ENCODE results near the gene EPB41L4B. TPM values are rescaled to one million over a fixed set of nuclear protein-coding genes. Genes with fewer than 3 reads are reported as not detected.
A peak's percentile ranks its signal among the peaks of the same experiment; 100 is the strongest.

Gene EPB41L4B
- total RNA-seq, 3 donors from 2014 or later, result 0.11 to 0.33 (median 0.24) TPM

DNA sequence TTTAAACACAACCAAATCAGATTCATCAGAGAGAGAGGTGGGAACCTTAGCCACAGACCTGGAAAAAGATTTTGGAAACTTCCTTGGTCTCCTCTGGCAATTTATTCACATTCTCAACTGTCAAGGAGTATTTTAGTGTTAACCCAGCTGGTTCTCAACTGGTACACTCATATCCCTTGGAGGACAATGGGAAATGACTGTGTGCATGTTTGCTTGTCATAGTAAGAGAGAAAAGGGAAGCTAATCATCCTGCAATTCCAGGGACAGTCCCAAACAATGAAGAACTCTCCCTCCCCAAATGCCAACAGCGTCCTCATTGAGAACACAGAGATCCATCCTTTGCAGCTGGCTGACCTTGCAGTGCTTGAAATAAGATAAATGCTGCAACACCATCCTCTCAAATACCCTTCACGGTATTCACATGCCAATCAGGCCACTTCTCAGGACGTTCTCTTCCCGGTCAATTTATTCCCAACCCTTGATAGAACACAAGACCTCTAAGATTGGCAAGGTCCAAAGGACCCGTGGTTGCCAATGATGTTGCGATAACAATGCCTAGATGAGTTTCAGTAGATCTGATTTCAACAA lies 75.5 kb downstream of the EPB41L4B start:
- H3K4me3 Mint-ChIP-seq, result no peak overlapping the region
- ATAC-seq, result no peak
- peaks cover 4% of the 10 kb centered on the region for H3K27me3 Mint-ChIP-seq (ENCODE audit: low read depth)
- no peaks in the 10 kb centered on the region for H3K36me3 Mint-ChIP-seq (ENCODE audit: insufficient read depth)
- no peaks in the 10 kb centered on the region for H3K9me3 Mint-ChIP-seq
- no peak for DNase-seq
- H3K4me1 Mint-ChIP-seq (ENCODE audit: low read depth), result no peaks in the 10 kb centered on the region

DNA sequence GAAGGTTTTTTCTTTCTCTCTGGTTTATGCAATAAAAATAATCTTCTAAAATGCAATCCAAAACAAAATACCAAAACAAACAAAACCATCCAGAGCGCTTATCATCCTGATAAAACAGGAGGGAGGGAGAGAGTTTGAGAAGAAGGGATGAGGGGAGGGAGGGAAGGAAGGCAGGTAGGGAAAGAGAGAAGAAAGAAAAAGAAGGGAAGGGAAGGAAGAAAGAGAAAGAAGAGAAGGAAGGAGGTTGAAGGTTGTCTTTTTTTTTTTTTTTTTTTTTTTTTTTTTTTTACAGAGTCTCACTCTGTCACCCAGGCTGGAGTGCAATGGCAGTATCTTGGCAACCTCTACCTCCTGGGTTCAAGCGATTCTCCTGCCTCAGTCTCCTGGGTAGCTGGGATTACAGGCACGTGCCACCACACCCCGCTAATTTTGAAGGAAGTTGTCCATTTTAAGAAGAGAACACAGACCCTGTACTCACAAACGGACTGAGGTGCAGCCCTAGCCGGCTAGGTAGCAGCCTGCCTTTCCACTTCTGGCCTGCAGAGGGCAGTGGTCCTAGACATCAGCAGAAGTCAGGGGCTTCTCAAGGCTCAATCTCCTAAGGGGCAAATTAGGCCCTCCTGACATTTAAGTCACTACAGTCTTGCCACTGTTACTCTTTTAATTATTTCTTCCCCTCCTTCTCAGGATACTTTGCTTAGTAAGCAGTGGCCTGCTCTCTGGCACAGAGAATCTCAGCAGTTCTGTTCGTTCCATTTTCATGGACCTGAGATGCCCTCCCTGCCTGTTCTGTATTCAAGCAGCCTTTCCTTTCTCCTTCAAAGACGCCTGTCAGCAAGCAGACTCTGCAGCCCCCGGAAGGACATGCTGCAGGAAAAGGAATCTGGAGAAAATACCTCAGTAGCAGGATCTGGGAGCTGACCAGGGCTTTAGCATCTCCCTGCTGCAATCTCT lies 76.4 kb downstream of the EPB41L4B start:
- ATAC-seq (peak; percentile 74 to 77), DNase-seq (peak; percentile 48)
- Mint-ChIP-seq H3K4me1 (ENCODE audit: low read depth) (no peaks in the 10 kb centered on the region), H3K36me3 (ENCODE audit: insufficient read depth) (no peaks in the 10 kb centered on the region), H3K4me3 (no peak overlapping the region), H3K27me3 (ENCODE audit: low read depth) (peaks cover 4% of the 10 kb centered on the region), H3K9me3 (no peaks in the 10 kb centered on the region)

DNA sequence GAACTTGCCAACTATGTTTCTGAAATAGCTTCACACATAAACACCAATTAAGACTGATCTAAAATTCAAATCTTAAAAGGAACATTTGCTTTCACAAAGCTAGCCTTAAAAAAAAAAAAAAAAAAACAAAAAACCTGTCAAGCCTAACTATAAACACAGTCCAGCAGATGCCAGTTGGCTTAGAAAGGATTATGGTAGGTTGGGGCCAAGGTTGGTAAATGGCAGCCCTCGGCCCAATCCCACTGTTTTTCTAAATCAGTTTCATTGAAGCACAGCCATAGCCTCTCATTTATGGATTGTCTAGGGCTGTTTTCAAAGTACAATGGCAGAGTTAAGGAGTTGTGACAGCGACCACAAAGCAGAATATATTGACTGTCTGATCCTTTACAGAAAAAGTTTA lies 78.1 kb downstream of the EPB41L4B start:
- ATAC-seq (no peak), DNase-seq (no peak)
- no peak overlapping the region for H3K4me3 Mint-ChIP-seq
- no peaks in the 10 kb centered on the region for H3K36me3 Mint-ChIP-seq (ENCODE audit: insufficient read depth)
- H3K4me1 Mint-ChIP-seq (ENCODE audit: low read depth), result no peaks in the 10 kb centered on the region
- no peaks in the 10 kb centered on the region for H3K9me3 Mint-ChIP-seq
- peaks cover 11% of the 10 kb centered on the region for H3K27me3 Mint-ChIP-seq (ENCODE audit: low read depth)

DNA sequence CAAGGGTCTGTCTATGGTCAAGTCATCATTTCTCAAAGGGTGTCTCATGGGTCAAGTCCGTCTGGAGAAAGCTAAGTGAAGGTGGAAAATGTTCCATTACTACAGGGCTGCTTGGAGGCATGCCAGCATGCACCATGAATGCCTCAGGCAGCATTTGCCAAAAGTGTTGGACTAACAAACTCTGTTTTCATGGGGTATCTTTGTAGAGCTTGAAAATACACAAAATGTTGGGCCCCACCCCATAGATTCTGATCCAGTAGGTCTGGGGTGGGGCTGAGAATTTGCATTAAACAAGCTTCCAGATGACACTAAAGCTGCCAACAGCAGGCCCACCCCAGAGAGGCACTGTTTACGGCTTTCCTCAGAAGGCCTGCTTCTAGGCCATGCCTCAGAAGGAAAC lies 78.8 kb downstream of the EPB41L4B start:
- ATAC-seq (no peak), DNase-seq (no peak)
- Mint-ChIP-seq H3K4me1 (ENCODE audit: low read depth) (no peaks in the 10 kb centered on the region), H3K4me3 (no peak overlapping the region), H3K9me3 (no peaks in the 10 kb centered on the region), H3K27me3 (ENCODE audit: low read depth) (peaks cover 19% of the 10 kb centered on the region), H3K36me3 (ENCODE audit: insufficient read depth) (no peaks in the 10 kb centered on the region)

DNA sequence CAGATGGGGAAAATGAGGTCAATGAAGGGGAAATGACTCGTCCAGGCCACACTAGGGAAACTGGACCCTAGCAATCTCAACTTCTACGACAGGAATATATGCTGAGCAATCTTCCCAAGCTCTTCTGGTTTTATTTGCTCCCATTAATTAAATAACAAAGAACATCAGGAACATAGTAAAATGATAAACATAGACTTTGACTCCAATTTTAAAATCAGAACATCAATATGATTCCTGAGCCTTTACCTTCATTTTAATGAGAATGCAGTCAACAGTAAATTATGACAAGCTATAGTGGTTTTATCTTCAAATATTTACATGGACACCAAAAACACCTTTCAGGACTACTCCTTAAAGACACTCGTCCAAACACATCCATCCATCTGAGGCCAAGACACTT lies 79.7 kb downstream of the EPB41L4B start:
- Mint-ChIP-seq H3K9me3 (no peaks in the 10 kb centered on the region), H3K36me3 (ENCODE audit: insufficient read depth) (no peaks in the 10 kb centered on the region), H3K4me3 (no peak overlapping the region), H3K27me3 (ENCODE audit: low read depth) (peaks cover 23% of the 10 kb centered on the region), H3K4me1 (ENCODE audit: low read depth) (no peaks in the 10 kb centered on the region)
- DNase-seq (no peak), ATAC-seq (no peak)

DNA sequence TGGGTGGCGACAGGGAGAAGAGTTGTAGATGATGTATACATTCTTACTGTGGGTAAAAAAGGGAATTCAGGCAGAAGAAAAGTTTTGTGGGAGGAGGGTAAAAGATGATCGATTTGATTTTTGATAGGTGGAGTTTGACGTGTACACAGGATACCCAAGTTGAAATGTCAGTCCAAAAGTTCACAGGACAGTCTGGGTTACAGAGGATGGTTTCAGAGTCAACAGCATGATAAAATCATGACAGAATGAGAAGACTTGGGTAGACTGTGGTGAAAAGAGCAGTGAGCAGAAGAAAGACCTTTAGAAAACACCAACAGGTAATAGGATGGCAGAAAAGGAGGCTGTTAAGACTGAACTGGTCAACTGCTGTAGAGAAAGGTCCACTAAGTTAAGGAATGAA lies 81.6 kb downstream of the EPB41L4B start:
- H3K4me3 Mint-ChIP-seq, result no peak overlapping the region
- H3K9me3 Mint-ChIP-seq, result no peaks in the 10 kb centered on the region
- no peaks in the 10 kb centered on the region for H3K36me3 Mint-ChIP-seq (ENCODE audit: insufficient read depth)
- no peaks in the 10 kb centered on the region for H3K4me1 Mint-ChIP-seq (ENCODE audit: low read depth)
- ATAC-seq, result no peak
- no peak for DNase-seq
- H3K27me3 Mint-ChIP-seq (ENCODE audit: low read depth), result peaks cover 23% of the 10 kb centered on the region

DNA sequence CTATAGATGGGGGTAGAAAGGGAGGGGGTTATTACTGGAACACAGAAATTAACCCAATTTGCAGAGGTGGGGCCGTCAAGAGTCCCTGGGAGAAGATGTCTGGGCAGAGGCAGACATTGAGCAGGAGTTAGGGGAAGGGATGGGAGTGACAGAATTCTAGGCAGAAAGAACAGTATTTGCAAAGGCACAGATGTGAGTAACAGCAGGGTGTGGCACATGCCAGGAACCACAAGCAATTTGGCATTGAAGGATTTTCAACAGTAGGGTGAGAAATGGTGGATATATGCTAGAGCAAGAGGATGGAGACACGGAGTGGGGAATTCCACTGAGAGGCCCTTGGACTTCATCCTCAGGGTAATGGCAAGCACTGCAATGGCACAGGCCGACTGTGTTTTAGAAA lies 82.2 kb downstream of the EPB41L4B start:
- peaks cover 19% of the 10 kb centered on the region for H3K27me3 Mint-ChIP-seq (ENCODE audit: low read depth)
- no peaks in the 10 kb centered on the region for H3K4me1 Mint-ChIP-seq (ENCODE audit: low read depth)
- ATAC-seq, result no peak

DNA sequence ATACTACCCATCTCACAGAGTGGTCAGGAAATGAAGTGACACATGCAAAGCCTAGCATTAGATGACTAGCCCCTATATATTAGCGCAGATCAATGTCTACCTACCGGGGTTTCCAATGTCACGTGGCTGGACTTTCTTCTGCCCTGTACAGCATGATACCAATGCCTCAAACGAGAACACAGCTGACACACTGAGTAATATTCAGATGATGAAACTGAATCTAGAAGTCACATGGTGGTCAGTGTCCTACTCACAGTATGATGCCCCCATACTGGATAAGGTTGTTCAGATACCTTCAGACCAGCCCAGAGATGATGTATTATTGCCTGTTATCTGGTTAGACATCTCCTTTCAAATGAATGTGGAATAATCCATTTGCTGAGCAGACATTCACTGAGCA lies 82.7 kb downstream of the EPB41L4B start:
- no peaks in the 10 kb centered on the region for H3K9me3 Mint-ChIP-seq
- H3K4me1 Mint-ChIP-seq (ENCODE audit: low read depth), result no peaks in the 10 kb centered on the region
- H3K27me3 Mint-ChIP-seq (ENCODE audit: low read depth), result peaks cover 19% of the 10 kb centered on the region
- DNase-seq (no peak), ATAC-seq (no peak)
- no peak overlapping the region for H3K4me3 Mint-ChIP-seq
- no peaks in the 10 kb centered on the region for H3K36me3 Mint-ChIP-seq (ENCODE audit: insufficient read depth)

More for the DNA sequence above, 82.2 kb downstream of the EPB41L4B start:
- Mint-ChIP-seq H3K4me3 (no peak overlapping the region), H3K9me3 (no peaks in the 10 kb centered on the region), H3K36me3 (ENCODE audit: insufficient read depth) (no peaks in the 10 kb centered on the region)
- DNase-seq, result no peak

DNA sequence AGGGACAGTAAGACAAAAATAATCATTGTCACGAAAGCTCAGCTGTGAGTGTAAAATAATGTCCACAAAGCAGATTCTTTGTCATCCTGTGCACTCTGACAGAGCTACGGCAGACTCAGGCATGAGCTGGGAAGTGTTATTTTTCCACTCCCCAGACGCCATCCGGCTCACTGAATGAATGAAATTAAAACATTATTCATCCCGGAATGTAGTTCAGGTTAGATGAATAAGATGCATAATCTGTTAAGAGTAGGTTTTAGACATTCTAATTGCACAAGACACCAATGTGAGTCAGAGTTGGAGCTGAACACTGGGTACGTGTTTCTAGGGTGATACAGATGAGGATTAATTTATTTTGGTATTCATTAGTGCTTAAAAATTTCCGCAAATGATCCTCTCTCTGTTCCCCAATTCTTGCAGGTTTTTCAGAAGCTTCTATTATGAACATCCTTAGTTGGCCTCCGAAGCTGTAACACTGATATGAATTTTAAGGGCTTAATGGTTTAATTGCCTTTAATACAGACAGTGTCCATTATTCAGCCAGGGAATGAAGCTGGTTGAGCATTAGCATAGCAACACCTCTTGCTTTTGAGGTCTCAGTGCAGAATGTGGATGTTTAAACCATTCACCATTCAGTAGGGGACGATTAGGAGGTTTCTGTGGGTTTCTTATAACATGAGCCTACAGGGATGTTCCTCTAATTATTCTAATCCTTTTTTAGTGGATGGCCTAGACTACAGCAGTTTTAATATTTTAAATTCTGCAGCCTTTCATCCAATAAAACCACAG lies 88.2 kb downstream of the EPB41L4B start:
- no peak overlapping the region for H3K4me3 Mint-ChIP-seq
- no peak for DNase-seq

DNA sequence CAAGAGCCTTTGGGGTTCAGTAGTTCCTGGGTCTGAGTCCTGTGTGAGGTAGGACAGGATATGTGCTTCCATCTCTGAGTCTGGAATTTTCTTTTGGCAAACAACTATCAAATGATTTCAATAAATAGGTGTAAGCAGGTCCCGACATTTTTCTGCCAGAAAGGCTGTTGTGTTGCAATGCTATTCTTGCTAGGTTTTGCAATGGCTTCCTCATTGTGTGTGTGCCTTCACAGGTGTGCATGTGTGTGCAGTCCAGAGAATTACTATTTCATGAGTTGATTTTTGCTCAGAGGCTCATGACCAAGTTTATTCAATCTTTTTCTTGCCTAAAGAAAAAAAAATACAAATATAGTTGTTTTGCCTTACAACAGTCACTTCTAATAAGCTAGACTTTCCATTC lies 89.3 kb downstream of the EPB41L4B start:
- H3K4me1 Mint-ChIP-seq (ENCODE audit: low read depth), result no peaks in the 10 kb centered on the region
- ATAC-seq, result no peak
- H3K9me3 Mint-ChIP-seq, result no peaks in the 10 kb centered on the region
- no peaks in the 10 kb centered on the region for H3K36me3 Mint-ChIP-seq (ENCODE audit: insufficient read depth)
- DNase-seq, result no peak
- H3K27me3 Mint-ChIP-seq (ENCODE audit: low read depth), result peaks cover 4% of the 10 kb centered on the region
- no peak overlapping the region for H3K4me3 Mint-ChIP-seq

More for the DNA sequence above, 88.2 kb downstream of the EPB41L4B start:
- no peak for ATAC-seq
- H3K27me3 Mint-ChIP-seq (ENCODE audit: low read depth), result peaks cover 14% of the 10 kb centered on the region
- no peaks in the 10 kb centered on the region for H3K9me3 Mint-ChIP-seq
- H3K36me3 Mint-ChIP-seq (ENCODE audit: insufficient read depth), result no peaks in the 10 kb centered on the region
- no peaks in the 10 kb centered on the region for H3K4me1 Mint-ChIP-seq (ENCODE audit: low read depth)

DNA sequence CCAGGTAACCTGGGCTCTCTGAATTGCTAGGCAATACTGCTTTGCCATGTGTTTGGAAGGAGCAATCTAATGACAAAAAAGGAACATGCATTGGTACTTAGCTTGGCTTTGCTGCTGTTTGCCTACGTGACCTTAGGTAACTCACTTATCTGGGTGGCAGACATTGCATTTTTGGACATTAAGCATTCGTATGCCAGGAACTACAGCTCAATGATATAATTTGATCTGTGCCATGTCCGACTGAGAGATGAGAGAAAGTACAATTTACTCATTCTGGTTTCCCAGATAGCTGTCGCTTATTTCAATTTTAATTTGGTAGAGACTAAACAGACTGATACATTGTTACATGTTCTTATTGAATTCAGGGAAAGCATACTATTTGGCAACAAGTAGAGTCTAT lies 90.6 kb downstream of the EPB41L4B start:
- DNase-seq, result no peak
- no peak for ATAC-seq
- no peaks in the 10 kb centered on the region for H3K4me1 Mint-ChIP-seq (ENCODE audit: low read depth)
- peaks cover 3% of the 10 kb centered on the region for H3K27me3 Mint-ChIP-seq (ENCODE audit: low read depth)
- H3K9me3 Mint-ChIP-seq, result no peaks in the 10 kb centered on the region
- no peak overlapping the region for H3K4me3 Mint-ChIP-seq
- H3K36me3 Mint-ChIP-seq (ENCODE audit: insufficient read depth), result no peaks in the 10 kb centered on the region

DNA sequence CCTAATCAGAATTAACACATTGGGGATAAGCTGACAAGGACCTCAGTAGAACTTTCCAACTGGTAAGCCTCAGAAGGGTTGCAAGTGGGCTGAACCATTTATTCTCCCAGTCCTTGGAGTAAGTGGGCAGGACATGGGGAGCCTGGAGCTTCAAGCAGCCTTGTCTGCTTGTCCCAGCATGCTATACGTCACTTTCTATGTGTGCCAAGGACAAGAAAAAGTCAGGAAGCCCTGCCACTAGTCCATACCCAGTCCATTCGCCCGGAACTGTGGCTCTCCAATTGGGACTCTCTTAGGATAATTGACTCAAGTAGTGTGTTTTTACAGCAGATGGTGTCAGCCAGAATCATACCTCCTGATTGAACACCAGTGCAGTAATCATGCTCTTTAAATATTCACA lies 91.2 kb downstream of the EPB41L4B start:
- H3K4me1 Mint-ChIP-seq (ENCODE audit: low read depth), result no peaks in the 10 kb centered on the region
- H3K27me3 Mint-ChIP-seq (ENCODE audit: low read depth), result peaks cover 3% of the 10 kb centered on the region
- DNase-seq, result no peak
- ATAC-seq, result no peak
- H3K4me3 Mint-ChIP-seq, result no peak overlapping the region
- H3K36me3 Mint-ChIP-seq (ENCODE audit: insufficient read depth), result no peaks in the 10 kb centered on the region
- no peaks in the 10 kb centered on the region for H3K9me3 Mint-ChIP-seq

DNA sequence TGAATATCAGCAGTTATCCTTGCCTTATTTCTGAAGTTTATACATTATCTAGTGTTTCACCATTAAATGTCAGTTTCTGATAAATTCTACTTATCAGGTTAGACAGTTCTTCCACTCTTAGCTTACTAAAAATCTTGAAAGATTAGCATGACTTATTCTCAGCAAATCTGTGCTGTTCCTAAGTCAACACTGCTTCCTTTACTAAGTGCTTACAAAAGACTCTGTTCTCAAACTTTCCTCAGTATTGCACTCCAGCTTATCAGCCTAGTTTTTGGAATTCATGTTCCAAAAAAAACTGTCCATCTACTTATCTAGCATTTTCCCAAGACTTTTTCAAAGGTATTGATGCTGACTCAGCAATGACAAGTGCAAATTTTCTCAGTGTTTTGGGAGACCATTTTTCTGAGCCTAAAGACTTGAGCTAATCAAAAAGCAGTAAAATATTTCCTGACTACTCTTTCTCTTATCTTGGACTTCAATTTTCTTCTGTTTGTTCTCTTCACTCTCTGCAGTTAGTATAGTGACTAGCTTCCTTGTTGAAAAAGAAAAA lies 92.7 kb downstream of the EPB41L4B start:
- DNase-seq, result no peak
- Mint-ChIP-seq H3K4me1 (ENCODE audit: low read depth) (no peaks in the 10 kb centered on the region), H3K4me3 (no peak overlapping the region), H3K36me3 (ENCODE audit: insufficient read depth) (no peaks in the 10 kb centered on the region), H3K27me3 (ENCODE audit: low read depth) (peaks cover 3% of the 10 kb centered on the region), H3K9me3 (no peaks in the 10 kb centered on the region)
- no peak for ATAC-seq

DNA sequence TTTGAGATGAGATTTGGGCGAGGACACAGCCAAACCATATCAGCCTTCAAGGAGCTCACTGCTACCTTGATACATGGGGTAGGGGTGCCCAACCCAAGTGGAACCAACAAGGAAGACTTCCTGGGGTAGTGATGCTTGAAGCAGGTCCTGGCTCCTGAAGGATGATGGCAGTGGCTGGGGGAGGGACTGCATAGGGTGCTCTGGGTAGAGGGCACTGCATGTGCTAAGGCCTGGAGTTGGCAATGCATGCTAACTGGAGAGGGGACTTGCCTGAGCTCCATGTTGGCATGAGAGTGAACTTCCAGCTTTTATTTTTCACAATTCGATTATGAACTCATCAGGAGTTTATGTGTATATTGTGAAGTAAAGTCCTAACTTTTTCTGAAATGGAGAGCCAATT lies 95.2 kb downstream of the EPB41L4B start:
- Mint-ChIP-seq H3K36me3 (ENCODE audit: insufficient read depth) (no peaks in the 10 kb centered on the region), H3K9me3 (no peaks in the 10 kb centered on the region), H3K4me1 (ENCODE audit: low read depth) (no peaks in the 10 kb centered on the region), H3K4me3 (no peak overlapping the region), H3K27me3 (ENCODE audit: low read depth) (peaks cover 3% of the 10 kb centered on the region)
- DNase-seq (no peak), ATAC-seq (no peak)
